CD4-positive, alpha-beta T cell (primary cell): ENCODE data around the gene ARHGAP10. TPM values are rescaled to one million over a fixed set of nuclear protein-coding genes. Genes with fewer than 3 reads are reported as not detected.
A peak's percentile ranks its signal among the peaks of the same experiment; 100 is the strongest.

Experiments used
- ATAC-seq: fragments of 200-7000 bp; cut with Tn5 transposase; one replicate; pipeline ENCODE4 v1.10.0; 2022; ENCODE audit warnings: mild to moderate bottlenecking; ENCODE audit not compliant: poor library complexity
- CTCF ChIA-PET: fragments of 350-600 bp; sonication (Branson Sonifier 250); formaldehyde crosslinking; loops from one replicate; lab custom pipeline; 2021; ENCODE audit warnings: antibody characterized with exemption, inconsistent platforms; lab: Charles Lee
- POLR2A ChIA-PET: fragments of 350-600 bp; sonication (Branson Sonifier 250); formaldehyde crosslinking; loops from one replicate; lab custom pipeline; 2021; ENCODE audit warnings: antibody characterized with exemption, inconsistent platforms; lab: Charles Lee
- DNase-seq, 14 experiments: peaks; one replicate each; pipeline ENCODE4 v3.0.0-alpha.2; 2013 to 2020; ENCODE audit warnings: mixed read lengths in 2 of 14
- H3K27ac ChIP-seq, 2 donors: one replicate each; pipeline versions ENCODE4 v1.5.1 to v1.7.0; 2013; ENCODE audit warnings: low read length in 2 of 2, low read depth in 1 of 2, mild to moderate bottlenecking in 1 of 2
- H3K27me3 ChIP-seq, 2 experiments: 1 replicate in 1 of 2; 2 replicates in 1 of 2; pipeline versions ENCODE4 v1.6.1 to v1.7.0; 2013; ENCODE audit warnings: low read length in 2 of 2, control low read depth in 1 of 2, mild to moderate bottlenecking in 1 of 2, moderate library complexity in 1 of 2; ENCODE audit not compliant: insufficient read depth in 2 of 2, control insufficient read depth in 1 of 2
- H3K36me3 ChIP-seq: one replicate; pipeline ENCODE4 v1.6.1; 2013; ENCODE audit warnings: low read length, control low read depth; ENCODE audit not compliant: insufficient read depth
- H3K4me1 ChIP-seq: one replicate; pipeline ENCODE4 v1.6.1; 2013; ENCODE audit warnings: low read length, control low read depth; ENCODE audit not compliant: insufficient read depth
- H3K4me3 ChIP-seq: one replicate; pipeline ENCODE4 v1.5.1; 2013; ENCODE audit warnings: mild to moderate bottlenecking, low read length, moderate library complexity
- H3K9me3 ChIP-seq, 2 experiments: 1 replicate in 1 of 2; 2 replicates in 1 of 2; pipeline versions ENCODE4 v1.6.1 to v1.7.0; 2013; ENCODE audit warnings: low read length in 2 of 2, mild to moderate bottlenecking in 2 of 2, control low read depth in 1 of 2, moderate library complexity in 1 of 2; ENCODE audit not compliant: control insufficient read depth in 1 of 2, insufficient read depth in 1 of 2
- H3K27ac Mint-ChIP-seq: one replicate; pipeline ENCODE4 v1.8.0; 2020; ENCODE audit warnings: mixed read lengths
- H3K27me3 Mint-ChIP-seq: one replicate; pipeline ENCODE4 v1.8.0; 2021; ENCODE audit warnings: mixed read lengths
- H3K36me3 Mint-ChIP-seq: one replicate; pipeline ENCODE4 v1.8.0; 2021; ENCODE audit warnings: low read depth, mixed read lengths
- H3K4me1 Mint-ChIP-seq: one replicate; pipeline ENCODE4 v1.8.0; 2021; ENCODE audit warnings: low read depth, mixed read lengths
- H3K4me3 Mint-ChIP-seq: one replicate; pipeline ENCODE4 v1.8.0; 2020; ENCODE audit warnings: mild to moderate bottlenecking, mixed read lengths
- H3K9me3 Mint-ChIP-seq: one replicate; pipeline ENCODE4 v1.8.0; 2020; ENCODE audit warnings: mixed read lengths
- CTCF ChIP-seq: fragments of 200-600 bp; IDR thresholded peaks from one replicate; pipeline ENCODE4 v1.8.0; 2022; ENCODE audit warnings: antibody characterized with exemption, mild to moderate bottlenecking
- intact Hi-C, 2 experiments: fragments of 100-400 bp; cut with DNase I in 1 of 2; cut with micrococcal nuclease in 1 of 2; formaldehyde crosslinking; loops; one replicate each; pipeline versions ENCODE4 v1.15.1 to v1.9.0; 2023 to 2025; cut with DNase I, micrococcal nuclease
- total RNA-seq, 174 experiments: library from RNA in 2 of 174; stranded (reverse) in 2 of 174; gene quantifications; one replicate each; pipeline ENCODE4 v1.2.3 and lab custom pipeline; 2021 to 2026

The ARHGAP10 gene
- total RNA-seq, 2 experiments from 2014 or later, result 5.6 to 5.7 TPM

- peak; percentile 21 for ATAC-seq
Observed at GRCh38 chr4:147942729-147943128, 210.8 kb downstream of the ARHGAP10 start.

GRCh38 chr4:147943159-147943638 lies 211.3 kb downstream of the ARHGAP10 start:
- ChIA-PET POLR2A (no interaction called here), CTCF (no interaction called here)
- Histone ChIP-seq H3K9me3 (no peaks in the 10 kb centered on the region), H3K36me3 (no peaks in the 10 kb centered on the region), H3K4me1 (peaks cover 9% of the 10 kb centered on the region), H3K4me3 (no peak overlapping the region), H3K27ac (peak overlapping the region in 1 of 2 donors; percentile 15), H3K27me3 (no peaks in the 10 kb centered on the region)
- TF ChIP-seq CTCF, result no peak
- Mint-ChIP-seq H3K27me3 (no peaks in the 10 kb centered on the region), H3K36me3 (peaks cover 22% of the 10 kb centered on the region), H3K4me3 (peak overlapping the region; percentile 18), H3K27ac (peak overlapping the region; percentile 25), H3K4me1 (peaks cover 28% of the 10 kb centered on the region), H3K9me3 (no peaks in the 10 kb centered on the region)
- DNase-seq (peak in 3 of 14 experiments; percentile 22 to 67 (median 25)), ATAC-seq (peak; percentile 41)
- intact Hi-C loops, result no loop called here

More at GRCh38 chr4:147942729-147943128, 210.8 kb downstream of the ARHGAP10 start:
- no peaks in the 10 kb centered on the region for H3K27me3 ChIP-seq
- no peaks in the 10 kb centered on the region for H3K36me3 ChIP-seq
- DNase-seq, result no peak
- ChIA-PET POLR2A (no interaction called here), CTCF (no interaction called here)
- peak overlapping the region in 1 of 2 donors; percentile 15 for H3K27ac ChIP-seq
- H3K9me3 ChIP-seq, result no peaks in the 10 kb centered on the region
- peaks cover 9% of the 10 kb centered on the region for H3K4me1 ChIP-seq
- Mint-ChIP-seq H3K36me3 (peaks cover 20% of the 10 kb centered on the region), H3K4me3 (peak overlapping the region; percentile 18), H3K9me3 (no peaks in the 10 kb centered on the region), H3K27ac (peak overlapping the region; percentile 25), H3K4me1 (peaks cover 28% of the 10 kb centered on the region), H3K27me3 (no peaks in the 10 kb centered on the region)
- intact Hi-C loops, result no loop called here
- H3K4me3 ChIP-seq, result no peak overlapping the region
- no peak for TF ChIP-seq CTCF

GRCh38 chr4:147944249-147944648 lies 212.4 kb downstream of the ARHGAP10 start:
- H3K9me3 ChIP-seq, result no peaks in the 10 kb centered on the region
- CTCF ChIA-PET, result no interaction called here
- H3K27ac Mint-ChIP-seq, result no peak overlapping the region
- DNase-seq, result peak in 2 of 14 experiments; percentile 1 to 41
- no peaks in the 10 kb centered on the region for H3K27me3 Mint-ChIP-seq
- H3K4me3 ChIP-seq, result no peak overlapping the region
- no peak overlapping the region for H3K4me3 Mint-ChIP-seq
- no peaks in the 10 kb centered on the region for H3K36me3 ChIP-seq
- no peak for ATAC-seq
- POLR2A ChIA-PET, result no interaction called here
- TF ChIP-seq CTCF, result no peak
- H3K4me1 Mint-ChIP-seq, result peaks cover 28% of the 10 kb centered on the region
- H3K27ac ChIP-seq, result no peak overlapping the region
- H3K36me3 Mint-ChIP-seq, result peaks cover 22% of the 10 kb centered on the region
- H3K9me3 Mint-ChIP-seq, result no peaks in the 10 kb centered on the region
- intact Hi-C loops, result no loop called here
- H3K4me1 ChIP-seq, result peaks cover 9% of the 10 kb centered on the region
- H3K27me3 ChIP-seq, result no peaks in the 10 kb centered on the region
